ENCODE results near the gene ATF6B. TPM values are rescaled to one million over a fixed set of nuclear protein-coding genes. Genes with fewer than 3 reads are reported as not detected.

ATF6B gene
- total and polyA plus RNA-seq, 2 of the 8 experiments (the other 6 are each of a cell fraction or from before 2014, with no cell fraction given), result 38.1 to 42.2 TPM

DNA sequence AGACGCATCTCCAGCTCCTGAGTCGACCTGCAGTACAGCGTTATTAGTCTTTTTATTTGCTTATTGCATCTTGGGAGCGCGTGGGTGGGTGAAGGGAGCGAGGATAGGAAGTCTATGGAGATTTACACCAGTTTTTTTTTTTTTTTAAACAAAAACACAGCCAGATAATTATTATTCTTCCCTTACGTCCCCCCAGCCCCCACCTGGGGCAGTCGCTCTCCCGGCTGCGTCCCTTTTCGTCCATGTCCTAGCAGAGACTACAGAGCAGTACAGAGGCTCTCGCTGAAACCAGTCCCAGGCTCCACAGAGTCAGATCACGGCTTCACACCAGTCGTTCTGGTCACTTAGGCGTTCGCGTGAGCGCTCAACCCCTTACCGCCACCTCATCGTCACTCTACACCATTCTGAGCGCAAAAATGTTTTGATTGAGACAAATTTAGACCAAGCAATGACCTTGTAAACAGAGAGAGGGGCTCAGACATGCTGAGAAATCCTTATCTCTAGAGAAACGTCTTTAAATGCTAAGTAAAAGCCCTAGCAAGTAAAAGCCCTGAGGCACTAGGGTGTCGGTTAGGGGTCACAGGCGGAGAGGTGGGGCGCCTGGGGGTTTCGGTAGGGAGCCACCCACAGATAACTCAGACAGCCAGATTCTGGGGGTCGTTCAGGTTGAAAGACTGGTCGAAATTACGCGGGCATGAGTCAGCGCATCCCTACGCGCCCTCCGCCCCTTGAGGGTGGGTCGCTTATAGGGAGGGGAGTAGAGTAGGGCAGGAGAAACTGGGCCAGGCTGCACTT lies 24.9 kb upstream of the ATF6B start:
- Histone ChIP-seq H2BK20ac (ENCODE audit: low read length) (0 out of 2 replicates have a peak overlapping the region, but pooled peaks have one; percentile 21), H4K20me1 (replicated peaks in 1 of 2; ENCODE audit: control insufficient read depth in 1 of 2, insufficient read depth in 2 of 2, low read length in 2 of 2) (no peaks in the 10 kb centered on the region), H3K27me3 (replicated peaks in 1 of 4; ENCODE audit: control insufficient read depth in 3 of 4, extremely low read depth in 1 of 4, insufficient read depth in 3 of 4, low read length in 3 of 4) (peaks cover 4 to 41% (median 37%) of the 10 kb centered on the region in 4 experiments), H3K4me2 (ENCODE audit: insufficient read depth in 1 of 2, low read depth in 2 of 2, low read length in 2 of 2) (peak overlapping the region; percentile 92 to 94), H3K4me1 (replicated peaks in 1 of 4; ENCODE audit: control insufficient read depth in 3 of 4, insufficient read depth in 4 of 4, low read length in 3 of 4) (peaks cover 12 to 29% (median 16%) of the 10 kb centered on the region in 4 experiments), H3K9me3 (ENCODE audit: insufficient read depth in 2 of 2, low read depth in 1 of 2, low read length in 1 of 2) (no peaks in the 10 kb centered on the region), H2BK15ac (ENCODE audit: low read length) (peak overlapping the region; percentile 19; the same call in 1 of the 2 replicates), H3K23ac (ENCODE audit: insufficient read length) (no peak overlapping the region), H3K79me2 (ENCODE audit: control insufficient read depth in 1 of 2, insufficient read depth in 2 of 2, low read length in 2 of 2) (peaks cover 0 to 5% of the 10 kb centered on the region in 2 experiments; a peak in 1 of 4 replicates), H4K8ac (ENCODE audit: extremely low read depth, insufficient read depth, low read length) (no peak overlapping the region; the same call in 1 of the 2 replicates), H3K23me2 (ENCODE audit: low read depth, low read length) (peaks cover 25% of the 10 kb centered on the region), H3K4ac (replicated peaks; ENCODE audit: insufficient read length, low read depth, low read length) (peak overlapping the region; percentile 24), H2AFZ (ENCODE audit: low read length) (no peak overlapping the region; the same call in 1 of the 2 replicates), H3K4me3 (ENCODE audit: extremely low read depth in 1 of 4, insufficient read depth in 2 of 4, low read depth in 3 of 4, low read length in 4 of 4) (peak overlapping the region; percentile 77 to 98 (median 92)), H3K36me3 (ENCODE audit: control insufficient read depth in 2 of 4, insufficient read depth in 4 of 4, low read length in 3 of 4) (peaks cover 4 to 12% (median 10%) of the 10 kb centered on the region in 4 experiments; a peak in 6 of 8 replicates), H3K14ac (ENCODE audit: insufficient read length) (no peak overlapping the region), H3K9ac (replicated peaks in 1 of 4; ENCODE audit: extremely low read depth in 1 of 4, low read depth in 3 of 4, low read length in 3 of 4) (peak overlapping the region; percentile 31 to 80 (median 73); a peak in 6 of 7 replicates), H3K79me1 (ENCODE audit: low read depth, low read length) (0 out of 2 replicates have a peak, but pooled peaks cover 3% of the 10 kb centered on the region), H2BK5ac (ENCODE audit: low read depth, low read length) (peak overlapping the region; percentile 69; the same call in 1 of the 2 replicates), H3K56ac (replicated peaks; ENCODE audit: insufficient read length, low read depth, low read length) (no peak overlapping the region), H2AK5ac (ENCODE audit: low read depth, low read length) (0 out of 2 replicates have a peak overlapping the region, but pooled peaks have one; percentile 43), H2BK12ac (ENCODE audit: low read depth, low read length) (peak overlapping the region; percentile 71; the same call in 1 of the 2 replicates), H4K91ac (replicated peaks; ENCODE audit: insufficient read length, low read length) (peak overlapping the region; percentile 58), H2BK120ac (replicated peaks; ENCODE audit: low read depth, low read length) (peak overlapping the region; percentile 77), H3K18ac (ENCODE audit: extremely low read depth, low read length) (peak overlapping the region; percentile 84), H4K5ac (ENCODE audit: insufficient read length, low read depth, low read length) (no peak overlapping the region), H3K27ac (ENCODE audit: low read depth, low read length) (no peak overlapping the region; the same call in 1 of the 2 replicates)
- POLR2A ChIA-PET (ENCODE audit: partially characterized antibody), result interaction anchor here (0.7 to 4.7 kb wide), 17 partner anchors 11 to 82 kb away, joined by 3 to 30 read pairs (median 4); partner anchors contain the start of genes AGPAT1, ATF6B, EGFL8 and FKBPL
- CTCF ChIA-PET (ENCODE audit: partially characterized antibody), result interaction anchor here (1.0 to 3.3 kb wide), 9 partner anchors 11 to 43 kb away, joined by 3 to 19 read pairs (median 4); partner anchors contain the start of gene EGFL8
- no peak for FAIRE-seq
- DNase-seq (ENCODE audit: low read depth in 1 of 2, low spot score in 2 of 2), result peak in 1 of 2 experiments; percentile 67
- 4% methylated on average over 35 of the region's 35 CpGs; no CpG with 5 or more reads in 1 of the 2 experiments for WGBS, 2 experiments (ENCODE audit: extremely low coverage in 1 of 2, insufficient coverage in 1 of 2, insufficient read length in 1 of 2, insufficient replicate concordance in 2 of 2, low coverage in 1 of 2, low lambda C conversion rate in 2 of 2, missing lambda C conversion rate in 1 of 2)
- TF ChIP-seq TCF12 (IDR thresholded peaks at IDR 0.05; ENCODE audit: low read depth, low read length) (no peak), MAFK (IDR thresholded peaks at IDR 0.05; ENCODE audit: low read depth, low read length) (peak; percentile 44; the same call in 1 of the 2 replicates), BACH1 (IDR thresholded peaks at IDR 0.05; ENCODE audit: low read length) (peak; percentile 41; the same call in 1 of the 2 replicates), SUZ12 (IDR thresholded peaks at IDR 0.05; ENCODE audit: low read length) (no peak), EGR1 (IDR thresholded peaks at IDR 0.05; ENCODE audit: borderline replicate concordance, low read depth, low read length) (no peak), TBP (IDR thresholded peaks at IDR 0.05; ENCODE audit: low read depth, low read length) (no peak), JUND (IDR thresholded peaks at IDR 0.05; ENCODE audit: low read length) (peak; percentile 59; the same call in 1 of the 2 replicates), CREB1 (IDR thresholded peaks at IDR 0.05) (peak; percentile 35; the same call in 1 of the 2 replicates), ASH2L (IDR thresholded peaks at IDR 0.05; ENCODE audit: low read length) (peak; percentile 3)

Measured in H1 (cell line).